AG09309 (cell line): Measurements from ENCODE around the gene ACOT13.
"Not testable (repeated sequence)": the region's sequence is repeated elsewhere in the genome, so short reads cannot be mapped to it uniquely, and the experiment has no call there.

ENCODE experiments used
- DNase-seq: peaks from one replicate; pipeline ENCODE4 v3.0.0-alpha.2; 2010; ENCODE audit warnings: low read depth
- H3K4me3 ChIP-seq: 2 replicates; pipeline ENCODE4 v1.5.1; 2011; ENCODE audit warnings: mild to moderate bottlenecking, low read depth, low read length, moderate library complexity; ENCODE audit not compliant: control insufficient read depth
- TF ChIP-seq, protein P1 (sequence below): IDR thresholded peaks from 2 replicates; pipeline ENCODE4 v1.5.1; 2011; ENCODE audit warnings: mild to moderate bottlenecking, low read depth, low read length, inconsistent platforms; ENCODE audit not compliant: insufficient read depth, control insufficient read depth; ENCODE audit errors: missing control alignments

ACOT13 gene

DNA sequence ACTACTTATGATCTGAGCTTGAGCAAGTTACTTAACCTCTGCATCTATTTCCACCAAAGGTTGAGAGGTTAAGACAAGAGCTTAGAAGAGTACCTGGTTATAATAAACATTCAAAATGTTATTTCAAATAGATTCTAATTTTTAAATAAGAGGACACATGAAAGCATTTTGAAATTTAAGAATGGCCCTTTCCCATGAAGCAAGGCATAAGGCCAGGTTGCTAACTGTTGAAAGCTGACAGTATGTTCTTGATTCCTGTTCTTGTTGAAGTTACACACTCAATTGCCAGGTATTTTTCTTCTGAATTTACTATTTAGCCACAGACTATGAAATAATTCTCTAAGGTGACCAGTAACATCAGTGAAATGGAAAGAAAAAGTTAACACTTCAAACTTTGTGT, 37.6 kb downstream of the ACOT13 start:
- TF ChIP-seq, protein P1, sequence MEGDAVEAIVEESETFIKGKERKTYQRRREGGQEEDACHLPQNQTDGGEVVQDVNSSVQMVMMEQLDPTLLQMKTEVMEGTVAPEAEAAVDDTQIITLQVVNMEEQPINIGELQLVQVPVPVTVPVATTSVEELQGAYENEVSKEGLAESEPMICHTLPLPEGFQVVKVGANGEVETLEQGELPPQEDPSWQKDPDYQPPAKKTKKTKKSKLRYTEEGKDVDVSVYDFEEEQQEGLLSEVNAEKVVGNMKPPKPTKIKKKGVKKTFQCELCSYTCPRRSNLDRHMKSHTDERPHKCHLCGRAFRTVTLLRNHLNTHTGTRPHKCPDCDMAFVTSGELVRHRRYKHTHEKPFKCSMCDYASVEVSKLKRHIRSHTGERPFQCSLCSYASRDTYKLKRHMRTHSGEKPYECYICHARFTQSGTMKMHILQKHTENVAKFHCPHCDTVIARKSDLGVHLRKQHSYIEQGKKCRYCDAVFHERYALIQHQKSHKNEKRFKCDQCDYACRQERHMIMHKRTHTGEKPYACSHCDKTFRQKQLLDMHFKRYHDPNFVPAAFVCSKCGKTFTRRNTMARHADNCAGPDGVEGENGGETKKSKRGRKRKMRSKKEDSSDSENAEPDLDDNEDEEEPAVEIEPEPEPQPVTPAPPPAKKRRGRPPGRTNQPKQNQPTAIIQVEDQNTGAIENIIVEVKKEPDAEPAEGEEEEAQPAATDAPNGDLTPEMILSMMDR: no peak
- no peak overlapping the region for H3K4me3 ChIP-seq
- DNase-seq: no peak

DNA sequence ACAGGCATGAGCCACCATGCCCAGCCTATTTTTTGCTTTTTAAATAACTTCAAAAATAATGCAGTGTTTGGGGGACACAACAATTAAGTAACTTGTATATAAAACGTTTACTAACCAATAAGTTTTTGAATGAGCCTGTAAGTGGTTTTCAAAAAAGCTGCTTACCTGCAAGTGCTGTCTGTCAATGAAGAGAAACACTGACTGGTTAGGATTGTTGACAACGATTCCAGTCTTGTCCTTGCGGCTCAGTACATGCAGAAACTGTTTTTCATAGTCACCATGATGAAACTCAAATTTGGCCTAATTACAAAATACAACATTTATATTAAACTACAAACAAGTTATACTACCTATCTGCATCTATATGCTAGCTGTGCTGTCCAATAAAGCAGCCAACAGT, 41.7 kb downstream of the ACOT13 start:
- TF ChIP-seq, protein P1: no peak
- no peak overlapping the region for H3K4me3 ChIP-seq
- no peak for DNase-seq

DNA sequence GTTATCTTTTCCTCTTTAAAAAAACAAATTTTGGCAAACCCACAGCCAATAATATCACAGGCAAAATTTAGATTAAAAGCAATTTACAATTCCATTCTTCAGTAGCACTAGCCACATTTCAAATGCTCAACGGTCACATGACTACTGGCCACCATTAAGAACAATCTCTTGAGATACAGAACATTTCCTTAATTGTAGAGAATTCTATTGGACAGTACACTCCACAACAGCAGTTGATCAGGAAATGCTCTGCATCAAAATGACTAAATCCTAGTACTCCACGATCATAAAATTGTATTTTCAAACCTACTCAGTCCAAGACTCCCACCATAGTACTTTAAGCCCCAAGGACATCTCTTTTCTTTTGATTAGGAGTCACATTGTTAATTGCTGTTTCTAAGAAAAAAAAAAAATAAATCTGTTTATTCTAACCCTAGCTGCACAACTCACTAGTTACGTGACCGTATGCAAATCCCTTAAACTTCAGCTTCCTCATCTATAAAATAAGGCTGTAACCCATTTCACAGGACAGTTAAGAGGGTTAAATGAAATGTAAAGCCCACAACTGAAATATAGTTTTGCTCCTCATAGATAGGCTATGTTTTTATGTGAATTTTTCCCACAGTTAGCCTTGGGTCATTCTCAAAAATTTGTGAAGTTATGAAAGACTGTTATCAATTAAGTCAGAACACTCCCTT, 42.3 kb downstream of the ACOT13 start:
- TF ChIP-seq, protein P1: no peak
- H3K4me3 ChIP-seq: no peak overlapping the region
- DNase-seq: no peak

DNA sequence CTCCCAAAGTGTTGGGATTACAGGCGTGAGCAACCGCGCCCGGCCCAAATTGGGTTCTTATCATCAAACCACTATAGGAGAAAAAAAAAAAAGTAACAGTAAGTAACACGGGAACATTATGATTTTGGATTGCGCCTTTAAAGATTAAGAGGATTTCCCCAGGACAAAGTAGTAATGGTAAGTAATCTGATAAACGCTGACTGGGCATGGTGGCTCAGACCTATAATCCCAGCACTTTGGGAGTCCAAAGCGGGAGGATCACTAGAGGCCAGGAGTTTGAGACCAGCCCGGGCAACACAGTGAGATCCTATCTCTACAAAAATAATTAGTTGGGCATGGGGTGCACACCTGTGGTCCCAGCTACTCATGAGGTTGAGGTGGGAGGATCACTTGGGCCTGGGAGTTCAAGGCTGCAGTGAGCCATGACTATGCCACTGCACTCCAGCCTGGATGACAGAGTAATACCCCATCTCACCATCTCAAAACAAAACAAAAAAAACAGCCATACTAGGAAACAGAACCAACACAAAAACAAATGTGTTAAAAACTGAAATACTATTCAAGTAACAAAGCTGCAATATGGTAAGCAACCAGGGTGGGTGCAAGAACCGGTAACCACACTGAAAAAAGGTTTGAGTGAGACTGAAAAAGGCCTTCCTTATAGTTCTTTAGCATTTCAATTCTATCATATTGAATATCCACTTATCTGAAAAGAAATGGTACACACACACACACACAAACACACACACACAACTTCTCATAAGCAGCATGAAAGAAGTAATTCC, 43.8 kb downstream of the ACOT13 start:
- H3K4me3 ChIP-seq: no peak overlapping the region
- no peak for DNase-seq
- TF ChIP-seq, protein P1: no peak

DNA sequence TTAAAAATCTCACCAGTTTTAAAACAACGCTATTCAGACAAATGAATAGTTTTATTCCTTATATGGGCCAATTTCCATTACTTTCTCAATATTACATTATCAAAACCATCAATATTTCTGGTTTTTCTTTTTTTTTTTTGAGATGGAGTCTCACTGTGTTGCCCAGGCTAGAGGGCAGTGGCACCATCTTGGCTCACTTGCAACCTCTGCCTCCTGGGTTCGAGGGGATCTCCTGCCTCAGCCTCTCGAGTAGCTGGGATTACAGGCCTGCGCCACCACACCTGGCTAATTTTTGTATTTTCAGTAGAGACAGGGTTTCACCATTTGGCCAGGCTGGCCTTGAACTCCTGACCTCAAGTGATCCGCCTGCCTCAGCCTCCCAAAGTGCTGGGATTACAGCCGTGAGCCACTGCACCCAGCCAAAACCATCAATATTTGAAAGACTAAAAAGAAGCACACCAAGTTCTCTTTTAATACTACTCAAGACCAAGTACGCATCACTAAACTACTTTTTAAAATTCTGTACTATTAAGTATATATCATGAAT, 49.8 kb downstream of the ACOT13 start:
- peak overlapping the region; percentile 13 for H3K4me3 ChIP-seq
- not testable (repeated sequence) for DNase-seq

DNA sequence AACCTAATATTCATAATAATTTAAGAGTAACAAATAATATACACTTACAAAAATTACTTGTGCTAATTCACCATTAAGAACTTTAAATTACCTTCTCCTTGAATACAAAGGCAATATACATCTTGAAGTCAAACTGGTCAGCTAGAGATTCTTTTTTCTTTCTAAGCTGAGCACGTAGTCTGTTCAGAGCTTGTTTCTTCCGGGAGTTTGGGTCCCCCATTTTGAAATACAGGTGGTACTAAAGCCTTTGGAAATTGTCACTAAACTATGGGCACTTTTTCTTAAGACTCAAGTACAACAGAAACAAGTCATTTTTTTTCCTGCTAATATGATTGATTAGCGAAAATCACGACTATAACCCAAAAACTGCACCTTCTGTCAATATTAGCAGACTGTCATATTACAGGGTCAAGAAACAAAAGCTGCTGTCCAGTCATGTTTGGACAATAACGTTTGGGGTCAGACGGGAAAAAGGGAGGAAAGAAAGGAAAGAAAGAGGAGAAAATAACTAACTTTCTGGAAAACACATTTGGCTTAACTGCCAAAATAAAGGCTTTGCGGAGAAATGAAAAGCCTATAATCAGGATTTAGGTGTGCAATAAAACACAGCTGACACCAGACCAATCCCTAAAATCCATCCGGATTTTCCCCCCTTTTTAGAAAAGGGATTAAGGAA, 51.7 kb downstream of the ACOT13 start:
- peak overlapping the region; percentile 98 for H3K4me3 ChIP-seq
- DNase-seq: no peak
- TF ChIP-seq, protein P1: no peak
